H1 (cell line): Measurements from ENCODE around the gene FOSL1. TPM values are rescaled to one million over a fixed set of nuclear protein-coding genes. Genes with fewer than 3 reads are reported as not detected.

ENCODE experiments used
- CTCF ChIA-PET: fragments of 300-600 bp; sonication (Branson Sonifier 250); formaldehyde crosslinking; loops from one replicate; lab custom pipeline; 2021; ENCODE audit not compliant: partially characterized antibody; lab: Charles Lee
- POLR2A ChIA-PET: fragments of 300-600 bp; sonication (Branson Sonifier 250); formaldehyde crosslinking; loops from one replicate; lab custom pipeline; 2021; ENCODE audit warnings: inconsistent platforms; ENCODE audit not compliant: partially characterized antibody; lab: Charles Lee
- DNase-seq, 2 experiments: peaks; one replicate each; pipeline versions ENCODE4 v3.0.0 to v3.0.0-alpha.2; 2010 to 2022; ENCODE audit warnings: low spot score in 2 of 2, low read depth in 1 of 2, mixed read lengths in 1 of 2
- FAIRE-seq: peaks from 2 replicates; lab custom pipeline; 2011; peaks lifted over from hg19 to GRCh38; lab: Jason Lieb, UNC
- H2AFZ ChIP-seq: 2 replicates; pipeline ENCODE4 v1.8.1; 2012; ENCODE audit warnings: low read length, inconsistent platforms
- H2AK5ac ChIP-seq: 2 replicates; pipeline ENCODE4 v1.6.1; 2013; ENCODE audit warnings: low read depth, low read length
- H2BK120ac ChIP-seq: replicated peaks from 2 replicates; pipeline ENCODE3; 2013; ENCODE audit warnings: low read depth, low read length, inconsistent platforms
- H2BK12ac ChIP-seq: 2 replicates; pipeline ENCODE4 v1.6.1; 2013; ENCODE audit warnings: low read depth, low read length
- H2BK15ac ChIP-seq: 2 replicates; pipeline ENCODE4 v1.6.1; 2013; ENCODE audit warnings: low read length
- H2BK20ac ChIP-seq: 2 replicates; pipeline ENCODE4 v1.6.1; 2013; ENCODE audit warnings: low read length
- H2BK5ac ChIP-seq: 2 replicates; pipeline ENCODE4 v1.6.1; 2013; ENCODE audit warnings: low read depth, low read length
- H3K14ac ChIP-seq: 2 replicates; pipeline ENCODE4 v1.6.1; 2013; ENCODE audit warnings: inconsistent platforms; ENCODE audit not compliant: insufficient read length
- H3K18ac ChIP-seq: 2 replicates; pipeline ENCODE4 v1.6.1; 2013; ENCODE audit warnings: low read length; ENCODE audit errors: extremely low read depth
- H3K23ac ChIP-seq: 2 replicates; pipeline ENCODE4 v1.6.1; 2013; ENCODE audit warnings: inconsistent platforms; ENCODE audit not compliant: insufficient read length
- H3K23me2 ChIP-seq: 2 replicates; pipeline ENCODE4 v1.6.1; 2013; ENCODE audit warnings: low read depth, low read length
- H3K27ac ChIP-seq: 2 replicates; pipeline ENCODE4 v1.6.1; 2011; ENCODE audit warnings: low read depth, low read length, inconsistent platforms
- H3K27me3 ChIP-seq, 4 experiments: replicated peaks in 1 of 4; 1 replicate in 1 of 4; 2 replicates in 3 of 4; pipeline versions ENCODE4 v1.6.1 to v1.8.1; 2011 to 2013; ENCODE audit warnings: low read length in 3 of 4, mild to moderate bottlenecking in 3 of 4, inconsistent platforms in 2 of 4, mixed read lengths in 2 of 4, moderate library complexity in 1 of 4; ENCODE audit not compliant: control insufficient read depth in 3 of 4, insufficient read depth in 3 of 4; ENCODE audit errors: extremely low read depth in 1 of 4
- H3K36me3 ChIP-seq, 4 experiments: 2 replicates each; pipeline versions ENCODE4 v1.6.1 to v1.8.1; 2011 to 2013; ENCODE audit warnings: mild to moderate bottlenecking in 4 of 4, low read length in 3 of 4, moderate library complexity in 2 of 4, control low read depth in 1 of 4, inconsistent platforms in 1 of 4; ENCODE audit not compliant: insufficient read depth in 4 of 4, control insufficient read depth in 2 of 4
- H3K4ac ChIP-seq: replicated peaks from 2 replicates; pipeline ENCODE3; 2013; ENCODE audit warnings: low read length, low read depth, mixed read lengths, inconsistent platforms; ENCODE audit not compliant: insufficient read length
- H3K4me1 ChIP-seq, 4 experiments: replicated peaks in 1 of 4; 1 replicate in 1 of 4; 2 replicates in 3 of 4; pipeline versions ENCODE4 v1.6.1 to v1.8.1; 2011 to 2013; ENCODE audit warnings: low read length in 3 of 4, inconsistent platforms in 2 of 4, mixed read lengths in 1 of 4; ENCODE audit not compliant: insufficient read depth in 4 of 4, control insufficient read depth in 3 of 4
- H3K4me2 ChIP-seq, 2 experiments: 2 replicates each; pipeline versions ENCODE4 v1.6.1 to v1.8.1; 2011 to 2013; ENCODE audit warnings: low read depth in 2 of 2, low read length in 2 of 2, control low read depth in 1 of 2, inconsistent platforms in 1 of 2, mild to moderate bottlenecking in 1 of 2; ENCODE audit not compliant: insufficient read depth in 1 of 2
- H3K4me3 ChIP-seq, 4 experiments: fragments of 200-600, 300-600 bp in 1 of 4; sonication (generic), shearing (Covaris generic), sonication (Bioruptor Twin) in 1 of 4; 2 replicates each; pipeline versions ENCODE4 v1.5.1 to v1.8.1; 2011 to 2016; ENCODE audit warnings: low read length in 4 of 4, low read depth in 3 of 4, control low read depth in 2 of 4, inconsistent platforms in 2 of 4, mild to moderate bottlenecking in 2 of 4, mixed read lengths in 1 of 4, moderate library complexity in 1 of 4; ENCODE audit not compliant: insufficient read depth in 2 of 4; ENCODE audit errors: extremely low read depth in 1 of 4
- H3K56ac ChIP-seq: replicated peaks from 2 replicates; pipeline ENCODE3; 2013; ENCODE audit warnings: low read depth, mild to moderate bottlenecking, mixed read lengths, low read length, inconsistent platforms; ENCODE audit not compliant: insufficient read length
- H3K79me1 ChIP-seq: 2 replicates; pipeline ENCODE4 v1.6.1; 2013; ENCODE audit warnings: low read depth, low read length, control low read depth
- H3K79me2 ChIP-seq, 2 experiments: 2 replicates each; pipeline versions ENCODE4 v1.6.1 to v1.8.1; 2012 to 2013; ENCODE audit warnings: low read length in 2 of 2, mild to moderate bottlenecking in 2 of 2, inconsistent platforms in 1 of 2; ENCODE audit not compliant: insufficient read depth in 2 of 2, control insufficient read depth in 1 of 2
- H3K9ac ChIP-seq, 4 experiments: replicated peaks in 1 of 4; 1 replicate in 1 of 4; 2 replicates in 3 of 4; pipeline versions ENCODE4 v1.6.1 to v1.8.1; 2011 to 2013; ENCODE audit warnings: low read depth in 3 of 4, low read length in 3 of 4, control low read depth in 2 of 4, mild to moderate bottlenecking in 2 of 4, moderate library complexity in 2 of 4, inconsistent platforms in 1 of 4; ENCODE audit errors: extremely low read depth in 1 of 4
- H3K9me3 ChIP-seq, 2 experiments: 2 replicates each; pipeline versions ENCODE4 v1.6.1 to v1.8.1; 2012 to 2013; ENCODE audit warnings: mild to moderate bottlenecking in 2 of 2, moderate library complexity in 2 of 2, control low read depth in 1 of 2, inconsistent platforms in 1 of 2, low read depth in 1 of 2, low read length in 1 of 2, mixed read lengths in 1 of 2; ENCODE audit not compliant: insufficient read depth in 2 of 2
- H4K20me1 ChIP-seq, 2 experiments: replicated peaks in 1 of 2; 2 replicates each; pipeline versions ENCODE3 to v1.8.1; 2011 to 2013; ENCODE audit warnings: inconsistent platforms in 2 of 2, low read length in 2 of 2, mild to moderate bottlenecking in 1 of 2; ENCODE audit not compliant: insufficient read depth in 2 of 2, control insufficient read depth in 1 of 2
- H4K5ac ChIP-seq: 2 replicates; pipeline ENCODE4 v1.6.1; 2013; ENCODE audit warnings: low read length, low read depth, mixed read lengths, inconsistent platforms; ENCODE audit not compliant: insufficient read length
- H4K8ac ChIP-seq: 2 replicates; pipeline ENCODE4 v1.8.0; 2013; ENCODE audit warnings: mild to moderate bottlenecking, moderate library complexity, low read length, inconsistent platforms; ENCODE audit not compliant: insufficient read depth; ENCODE audit errors: extremely low read depth
- H4K91ac ChIP-seq: replicated peaks from 2 replicates; pipeline ENCODE3; 2013; ENCODE audit warnings: low read length, mixed read lengths, inconsistent platforms; ENCODE audit not compliant: insufficient read length
- ATF2 ChIP-seq: IDR thresholded peaks from 2 replicates; pipeline ENCODE4 v1.6.1; 2012; ENCODE audit warnings: low read length, inconsistent platforms
- ATF3 ChIP-seq: IDR thresholded peaks from 2 replicates; pipeline ENCODE4 v1.6.1; 2011; ENCODE audit warnings: low read depth, mild to moderate bottlenecking, low read length; ENCODE audit not compliant: insufficient read depth
- GABPA ChIP-seq: IDR thresholded peaks from 2 replicates; pipeline ENCODE4 v1.6.1; 2011; ENCODE audit warnings: mild to moderate bottlenecking, low read length, moderate library complexity, borderline replicate concordance; ENCODE audit not compliant: insufficient read depth
- HDAC2 ChIP-seq, 2 experiments: fragments of 300-600 bp in 1 of 2; sonication (generic) in 1 of 2; IDR thresholded peaks; 2 replicates each; pipeline ENCODE4 v1.6.1; 2011 to 2012; ENCODE audit warnings: low read depth in 2 of 2, low read length in 2 of 2, mild to moderate bottlenecking in 2 of 2, moderate library complexity in 2 of 2, borderline replicate concordance in 1 of 2, inconsistent platforms in 1 of 2
- KDM1A ChIP-seq: fragments of 200-600, 300-600 bp; sonication (generic); IDR thresholded peaks from 2 replicates; pipeline ENCODE4 v1.7.1; 2016; ENCODE audit warnings: mild to moderate bottlenecking, low read length, borderline replicate concordance
- PHF8 ChIP-seq: fragments of 200-600 bp; sonication (generic); conservative IDR thresholded peaks from 2 replicates; pipeline ENCODE4 v1.7.1; 2012; ENCODE audit warnings: low read depth, mild to moderate bottlenecking, inconsistent platforms, low read length, moderate library complexity
- SAP30 ChIP-seq: fragments of 300-600 bp; sonication (generic); IDR thresholded peaks from 2 replicates; pipeline ENCODE4 v1.7.1; 2012; ENCODE audit warnings: low read length, moderate library complexity, mild to moderate bottlenecking, inconsistent platforms; ENCODE audit not compliant: insufficient read depth, insufficient replicate concordance
- SIRT6 ChIP-seq: IDR thresholded peaks from one replicate; pipeline ENCODE4 v1.7.1; 2012; ENCODE audit warnings: low read length, inconsistent platforms
- SUZ12 ChIP-seq: fragments of 200-600 bp; sonication (generic); IDR thresholded peaks from 2 replicates; pipeline ENCODE4 v1.6.1; 2012; ENCODE audit warnings: mild to moderate bottlenecking, inconsistent platforms, low read length, moderate library complexity, mixed read lengths
- WGBS, 2 experiments: shearing (Covaris generic) in 1 of 2; methylation state at CpG; one replicate each; pipeline versions ENCODE4 v1.1.6 to v1.1.7; 2013 to 2015; ENCODE audit warnings: low lambda C conversion rate in 2 of 2, mixed read lengths in 2 of 2, inconsistent platforms in 1 of 2, low coverage in 1 of 2, missing lambda C conversion rate in 1 of 2; ENCODE audit not compliant: insufficient replicate concordance in 2 of 2, insufficient coverage in 1 of 2, insufficient read length in 1 of 2; ENCODE audit errors: extremely low coverage in 1 of 2, missing lambda C conversion rate in 1 of 2; 5-methylcytosine and 5-hydroxymethylcytosine counted together
- polyA plus RNA-seq, 7 experiments: library from polyadenylated mRNA; depleted of rRNA in 3 of 7; stranded (reverse) in 5 of 7; unstranded in 2 of 7; fragments of >200 nt in 5 of 7; fragments of 200-250 nt in 2 of 7; gene quantifications; 1 replicate in 5 of 7; 2 replicates in 1 of 7; 4 replicates in 1 of 7; pipeline versions ENCODE4 v1.2.1 to v1.2.3, GENCODE V29; 2011 to 2013; ENCODE audit warnings: missing spikeins in 2 of 7, mixed read lengths in 2 of 7
- total RNA-seq: library from RNA; stranded (reverse); fragmentation: NEBNext Ultra II Directional; extraction: Animal tissue kit (Norgen Biotek cat#: 25700); gene quantifications from 2 replicates; pipeline ENCODE4 v1.2.1, GENCODE V29; 2021

The FOSL1 gene
- total and polyA plus RNA-seq, 2 of the 8 experiments (the other 6 are each of a cell fraction or from before 2014, with no cell fraction given), result 6.3 to 7.2 TPM

- DNase-seq, result no peak
- Histone ChIP-seq H4K5ac (no peak overlapping the region), H3K9ac (no peak overlapping the region), H3K23ac (no peak overlapping the region), H3K4me3 (no peak overlapping the region), H4K20me1 (no peaks in the 10 kb centered on the region), H3K18ac (no peak overlapping the region), H4K8ac (no peak overlapping the region), H2BK20ac (no peak overlapping the region), H2AK5ac (no peak overlapping the region), H3K27ac (no peak overlapping the region), H3K14ac (no peak overlapping the region), H3K4me2 (no peak overlapping the region), H3K4me1 (peaks cover 3 to 19% (median 14%) of the 10 kb centered on the region in 4 experiments), H2AFZ (no peak overlapping the region), H2BK120ac (no peak overlapping the region), H3K79me2 (no peaks in the 10 kb centered on the region), H3K56ac (no peak overlapping the region), H2BK12ac (no peak overlapping the region), H4K91ac (no peak overlapping the region), H3K36me3 (no peaks in the 10 kb centered on the region), H2BK5ac (no peak overlapping the region), H2BK15ac (no peak overlapping the region), H3K79me1 (no peaks in the 10 kb centered on the region), H3K23me2 (0 out of 2 replicates have a peak, but pooled peaks cover 3% of the 10 kb centered on the region), H3K27me3 (no peaks in the 10 kb centered on the region), H3K9me3 (no peaks in the 10 kb centered on the region), H3K4ac (no peak overlapping the region)
- 85% methylated on average over 9 of the region's 9 CpGs; no CpG with 5 or more reads in 1 of the 2 experiments for whole genome bisulfite sequencing, 2 experiments
- FAIRE-seq, result no peak
- POLR2A ChIA-PET, result interaction anchor here (1.3 to 1.8 kb wide), 4 partner anchors 13 to 28 kb away, joined by 3 to 6 read pairs (median 4); no protein-coding TSS in a partner anchor
- CTCF ChIA-PET, result interaction anchor here (0.6 to 3.4 kb wide), 5 partner anchors 10 to 105 kb away, joined by 3 to 18 read pairs (median 4); partner anchors contain the start of genes CCDC85B and FIBP
- no peak for TF ChIP-seq KDM1A
- TF ChIP-seq ATF2, result no peak
- no peak for TF ChIP-seq HDAC2 (IDR thresholded peaks at IDR 0.05; ENCODE audit: borderline replicate concordance in 1 of 2, low read depth in 2 of 2, low read length in 2 of 2)
- no peak for TF ChIP-seq PHF8
- TF ChIP-seq SAP30, result no peak
- no peak for TF ChIP-seq SIRT6
- TF ChIP-seq SUZ12, result no peak
- TF ChIP-seq GABPA, result no peak
- TF ChIP-seq ATF3, result no peak
These were observed 41.6 kb upstream of the FOSL1 start for GRCh38 chr11:65941720-65942310.
